Epithelial cell of esophagus (primary cell): Measurements from ENCODE around the gene MYOM3.

Experiments used
- DNase-seq: peaks from one replicate; pipeline ENCODE4 v3.0.0; 2010; ENCODE audit warnings: low read depth
- H3K4me3 ChIP-seq: 2 replicates; pipeline ENCODE4 v1.5.1; 2011; ENCODE audit warnings: mild to moderate bottlenecking, low read length, control low read depth
- CTCF ChIP-seq: IDR thresholded peaks from 2 replicates; pipeline ENCODE4 v1.5.1; 2011; ENCODE audit warnings: low read depth, mild to moderate bottlenecking, low read length, control low read depth, inconsistent platforms; ENCODE audit not compliant: insufficient read depth; ENCODE audit errors: missing control alignments

The MYOM3 gene

GRCh38 chr1:24065304-24065703 is 46.6 kb downstream of the MYOM3 start:
- TF ChIP-seq CTCF: no peak
- no peak for DNase-seq
- no peak overlapping the region for H3K4me3 ChIP-seq

- no peak for DNase-seq
- H3K4me3 ChIP-seq: no peak overlapping the region
Observed at GRCh38 chr1:24062221-24062620, 49.7 kb downstream of the MYOM3 start.

GRCh38 chr1:24060482-24060881 is 51.5 kb downstream of the MYOM3 start:
- no peak overlapping the region for H3K4me3 ChIP-seq
- no peak for DNase-seq
- no peak for TF ChIP-seq CTCF

More at GRCh38 chr1:24062221-24062620, 49.7 kb downstream of the MYOM3 start:
- TF ChIP-seq CTCF: no peak

- TF ChIP-seq CTCF: no peak
- H3K4me3 ChIP-seq: no peak overlapping the region
- DNase-seq: no peak
Observed at GRCh38 chr1:24058671-24059455, 53.1 kb downstream of the MYOM3 start.

GRCh38 chr1:24057171-24057570 is 54.8 kb downstream of the MYOM3 start:
- no peak for DNase-seq
- no peak for TF ChIP-seq CTCF

GRCh38 chr1:24055681-24056080 is 56.3 kb downstream of the MYOM3 start:
- no peak for TF ChIP-seq CTCF
- no peak for DNase-seq
- no peak overlapping the region for H3K4me3 ChIP-seq

More at GRCh38 chr1:24057171-24057570, 54.8 kb downstream of the MYOM3 start:
- H3K4me3 ChIP-seq: no peak overlapping the region

GRCh38 chr1:24052220-24052619 is 59.7 kb downstream of the MYOM3 start:
- H3K4me3 ChIP-seq: no peak overlapping the region
- TF ChIP-seq CTCF: no peak

More at GRCh38 chr1:24052220-24052619, 59.7 kb downstream of the MYOM3 start:
- no peak for DNase-seq
